ENCODE data around the gene UBE2F.

UBE2F gene

GRCh38 chr2:238003234-238004031, 36.6 kb downstream of the UBE2F start:
- no peak for DNase-seq (ENCODE audit: extremely low read depth, low read depth)
- H3K4me3 ChIP-seq (replicated peaks; ENCODE audit: low read depth, low read length) = no peak overlapping the region
- no peak for TF ChIP-seq CTCF (IDR thresholded peaks at IDR 0.05; ENCODE audit: low read depth, low read length, missing control alignments)

- no peak for DNase-seq (ENCODE audit: extremely low read depth, low read depth)
- no peak for TF ChIP-seq CTCF (IDR thresholded peaks at IDR 0.05; ENCODE audit: low read depth, low read length, missing control alignments)
- no peak overlapping the region for H3K4me3 ChIP-seq (replicated peaks; ENCODE audit: low read depth, low read length)
Measured at GRCh38 chr2:238004077-238004830, 37.4 kb downstream of the UBE2F start.

- H3K4me3 ChIP-seq (replicated peaks; ENCODE audit: low read depth, low read length) = no peak overlapping the region
- no peak for TF ChIP-seq CTCF (IDR thresholded peaks at IDR 0.05; ENCODE audit: low read depth, low read length, missing control alignments)
- DNase-seq (ENCODE audit: extremely low read depth, low read depth) = no peak
Measured at GRCh38 chr2:238005528-238005927, 38.7 kb downstream of the UBE2F start.

- H3K4me3 ChIP-seq (replicated peaks; ENCODE audit: low read depth, low read length) = no peak overlapping the region
- no peak for DNase-seq (ENCODE audit: extremely low read depth, low read depth)
- TF ChIP-seq CTCF (IDR thresholded peaks at IDR 0.05; ENCODE audit: low read depth, low read length, missing control alignments) = no peak
Measured at GRCh38 chr2:238006510-238006909, 39.7 kb downstream of the UBE2F start.

GRCh38 chr2:238007924-238008323, 41.1 kb downstream of the UBE2F start:
- DNase-seq (ENCODE audit: extremely low read depth, low read depth) = no peak
- TF ChIP-seq CTCF (IDR thresholded peaks at IDR 0.05; ENCODE audit: low read depth, low read length, missing control alignments) = no peak

GRCh38 chr2:238009563-238009962, 42.7 kb downstream of the UBE2F start:
- no peak for TF ChIP-seq CTCF (IDR thresholded peaks at IDR 0.05; ENCODE audit: low read depth, low read length, missing control alignments)
- no peak for DNase-seq (ENCODE audit: extremely low read depth, low read depth)
- H3K4me3 ChIP-seq (replicated peaks; ENCODE audit: low read depth, low read length) = no peak overlapping the region

More at GRCh38 chr2:238007924-238008323, 41.1 kb downstream of the UBE2F start:
- no peak overlapping the region for H3K4me3 ChIP-seq (replicated peaks; ENCODE audit: low read depth, low read length)
